HEK293T (cell line): ENCODE data around the gene ARHGAP26.

ENCODE experiments used
- CTCF ChIA-PET: fragments of 350-600 bp; formaldehyde crosslinking; extraction: SDS; loops from one replicate; lab custom pipeline; 2021; ENCODE audit warnings: antibody characterized with exemption, inconsistent platforms; lab: Yijun Ruan, JAX
- POLR2A ChIA-PET: fragments of 350-600 bp; formaldehyde crosslinking; extraction: SDS; loops from one replicate; lab custom pipeline; 2020; ENCODE audit warnings: antibody characterized with exemption, inconsistent platforms; lab: Yijun Ruan, JAX
- DNase-seq: peaks from one replicate; pipeline ENCODE4 v3.0.0; 2012; ENCODE audit warnings: mixed read lengths; ENCODE audit errors: extremely low spot score
- ARNT ChIP-seq: fragments of 450-650 bp; IDR thresholded peaks from 2 replicates; pipeline ENCODE4 v1.6.1; 2017; ENCODE audit warnings: mild to moderate bottlenecking
- BHLHE40 ChIP-seq: fragments of 450-650 bp; IDR thresholded peaks from 2 replicates; pipeline ENCODE4 v1.6.1; 2016; ENCODE audit warnings: mild to moderate bottlenecking, moderate library complexity, borderline replicate concordance
- CTBP1 ChIP-seq: fragments of 450-650 bp; IDR thresholded peaks from 2 replicates; pipeline ENCODE4 v1.6.1; 2016; ENCODE audit warnings: borderline replicate concordance
- ELF4 ChIP-seq: fragments of 450-650 bp; IDR thresholded peaks from 2 replicates; pipeline ENCODE4 v1.6.1; 2017; ENCODE audit warnings: antibody characterized with exemption
- FOXA1 ChIP-seq: fragments of 450-650 bp; IDR thresholded peaks from 2 replicates; pipeline ENCODE4 v1.6.1; 2016; ENCODE audit warnings: mild to moderate bottlenecking
- FOXK2 ChIP-seq: fragments of 450-650 bp; IDR thresholded peaks from 2 replicates; pipeline ENCODE4 v1.6.1; 2016; ENCODE audit warnings: mild to moderate bottlenecking
- FOXM1 ChIP-seq: fragments of 450-650 bp; IDR thresholded peaks from 2 replicates; pipeline ENCODE4 v1.6.1; 2017; ENCODE audit warnings: mild to moderate bottlenecking, borderline replicate concordance
- HDGF ChIP-seq: fragments of 450-650 bp; IDR thresholded peaks from 2 replicates; pipeline ENCODE4 v1.6.1; 2017; ENCODE audit warnings: antibody characterized with exemption, borderline replicate concordance
- L3MBTL2 ChIP-seq: fragments of 450-650 bp; conservative IDR thresholded peaks from 2 replicates; pipeline ENCODE4 v1.6.1; 2016; ENCODE audit warnings: mild to moderate bottlenecking
- LEF1 ChIP-seq: fragments of 450-650 bp; IDR thresholded peaks from 2 replicates; pipeline ENCODE4 v1.6.1; 2017; ENCODE audit warnings: mild to moderate bottlenecking, borderline replicate concordance
- NFRKB ChIP-seq: fragments of 450-650 bp; IDR thresholded peaks from 2 replicates; pipeline ENCODE4 v1.6.1; 2016; ENCODE audit warnings: mild to moderate bottlenecking, moderate library complexity
- SP1 ChIP-seq: fragments of 450-650 bp; IDR thresholded peaks from 2 replicates; pipeline ENCODE4 v1.6.1; 2017
- SUZ12 ChIP-seq: fragments of 450-650 bp; IDR thresholded peaks from 2 replicates; pipeline ENCODE4 v1.6.1; 2016; ENCODE audit warnings: mild to moderate bottlenecking
- TARDBP ChIP-seq: fragments of 450-650 bp; IDR thresholded peaks from 2 replicates; pipeline ENCODE4 v1.6.1; 2016
- ZNF384 ChIP-seq: fragments of 450-650 bp; IDR thresholded peaks from 2 replicates; pipeline ENCODE4 v1.6.1; 2016
- TF ChIP-seq, protein P1 (sequence below): fragments of 450-650 bp; IDR thresholded peaks from 2 replicates; pipeline ENCODE4 v1.6.1; 2016

ARHGAP26 gene

DNA sequence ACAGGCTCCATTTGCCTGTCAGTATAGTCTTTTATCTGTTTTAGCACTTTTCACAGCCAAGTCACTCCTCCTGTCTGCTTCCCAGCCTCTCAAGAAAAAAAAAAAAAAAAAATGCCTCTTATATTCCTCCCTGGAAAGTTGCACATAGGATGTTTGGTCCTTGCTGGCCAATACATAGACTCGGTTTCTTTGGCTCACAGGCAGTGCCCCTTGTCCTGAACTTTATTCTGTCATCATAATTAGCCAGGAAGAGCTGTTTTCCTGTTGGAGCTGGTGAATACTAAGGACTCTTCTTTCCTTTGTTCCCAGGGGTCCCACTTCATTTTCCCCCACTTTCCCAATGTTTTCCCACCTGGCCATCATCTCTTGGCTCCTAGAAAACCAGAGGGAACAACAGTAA lies 442.1 kb downstream of the ARHGAP26 start:
- no peak for DNase-seq
- POLR2A ChIA-PET, result no interaction called here
- CTCF ChIA-PET, result no interaction called here
- TF ChIP-seq CTBP1 (no peak), ZNF384 (no peak), L3MBTL2 (no peak), TARDBP (no peak), FOXM1 (no peak), FOXK2 (no peak), HDGF (no peak), SUZ12 (no peak), FOXA1 (no peak), NFRKB (no peak)
- TF ChIP-seq, protein P1, sequence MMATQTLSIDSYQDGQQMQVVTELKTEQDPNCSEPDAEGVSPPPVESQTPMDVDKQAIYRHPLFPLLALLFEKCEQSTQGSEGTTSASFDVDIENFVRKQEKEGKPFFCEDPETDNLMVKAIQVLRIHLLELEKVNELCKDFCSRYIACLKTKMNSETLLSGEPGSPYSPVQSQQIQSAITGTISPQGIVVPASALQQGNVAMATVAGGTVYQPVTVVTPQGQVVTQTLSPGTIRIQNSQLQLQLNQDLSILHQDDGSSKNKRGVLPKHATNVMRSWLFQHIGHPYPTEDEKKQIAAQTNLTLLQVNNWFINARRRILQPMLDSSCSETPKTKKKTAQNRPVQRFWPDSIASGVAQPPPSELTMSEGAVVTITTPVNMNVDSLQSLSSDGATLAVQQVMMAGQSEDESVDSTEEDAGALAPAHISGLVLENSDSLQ, result no peak

DNA sequence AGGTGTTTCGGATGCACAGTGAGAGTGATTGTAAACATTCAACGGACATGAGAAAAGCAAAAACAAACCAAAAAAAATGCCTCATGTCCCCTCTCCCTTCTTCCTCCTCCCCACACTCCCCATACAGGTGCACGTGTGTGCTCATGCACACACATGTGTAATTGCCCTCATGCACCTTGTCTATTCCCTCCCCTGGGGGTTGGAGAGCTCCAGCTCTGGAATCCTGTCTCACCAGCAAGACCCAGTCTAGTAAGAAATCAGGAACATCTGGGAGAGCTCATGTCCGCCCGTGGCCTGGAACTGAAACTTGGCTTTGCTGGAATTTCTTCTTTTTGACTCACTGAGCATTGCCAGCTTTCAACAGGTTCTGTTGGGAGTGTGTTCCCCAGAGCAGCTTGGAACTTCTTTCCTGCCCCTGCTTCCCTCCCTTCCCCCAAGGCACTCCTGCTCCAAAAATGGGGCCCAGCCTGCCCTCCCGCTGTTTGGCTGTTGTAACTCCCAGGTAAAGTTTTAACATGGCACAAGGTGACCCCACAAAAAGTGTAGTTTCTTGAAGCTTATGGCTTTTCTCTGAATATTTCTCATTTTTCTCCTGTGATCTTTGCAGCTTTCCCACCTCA lies 443.2 kb downstream of the ARHGAP26 start:
- DNase-seq, result no peak
- ChIA-PET POLR2A (no interaction called here), CTCF (no interaction called here)
- TF ChIP-seq CTBP1, result no peak
- TF ChIP-seq LEF1, result no peak
- TF ChIP-seq NFRKB, result no peak
- no peak for TF ChIP-seq L3MBTL2
- TF ChIP-seq, protein P1, result no peak
- TF ChIP-seq SP1, result no peak
- TF ChIP-seq ARNT, result no peak
- TF ChIP-seq FOXM1, result no peak
- TF ChIP-seq BHLHE40, result no peak
- TF ChIP-seq TARDBP, result no peak
- no peak for TF ChIP-seq ZNF384
- TF ChIP-seq FOXK2, result no peak
- no peak for TF ChIP-seq FOXA1
- TF ChIP-seq ELF4, result no peak

DNA sequence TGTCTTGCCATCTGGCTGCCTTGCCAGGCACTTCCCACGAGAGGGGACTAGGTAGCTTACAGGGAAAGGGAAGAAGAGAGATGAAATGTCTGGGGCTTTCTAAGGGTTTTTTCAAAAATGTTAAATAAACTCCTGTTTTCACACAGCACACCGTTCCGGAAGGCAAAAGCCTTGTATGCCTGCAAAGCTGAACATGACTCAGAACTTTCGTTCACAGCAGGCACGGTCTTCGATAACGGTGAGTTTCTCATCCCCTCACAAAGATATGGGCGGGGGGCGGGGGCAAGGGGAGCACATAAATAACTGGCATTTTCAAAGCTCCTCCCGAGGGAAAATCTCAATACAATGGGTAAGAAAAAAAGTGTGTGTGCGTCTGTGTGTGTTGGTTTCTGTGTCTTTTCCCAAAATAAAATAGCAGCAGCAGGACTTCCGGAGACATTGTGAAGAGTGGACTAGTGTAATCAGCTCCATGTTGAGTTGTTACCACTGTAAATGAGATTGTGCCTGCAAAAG lies 443.7 kb downstream of the ARHGAP26 start:
- no peak for TF ChIP-seq TARDBP
- no peak for TF ChIP-seq ARNT
- TF ChIP-seq, protein P1, result no peak
- no peak for TF ChIP-seq L3MBTL2
- TF ChIP-seq FOXA1, result no peak
- TF ChIP-seq BHLHE40, result no peak
- TF ChIP-seq FOXM1, result no peak
- TF ChIP-seq SUZ12, result no peak
- TF ChIP-seq FOXK2, result no peak
- TF ChIP-seq CTBP1, result no peak
- TF ChIP-seq ELF4, result no peak
- TF ChIP-seq NFRKB, result no peak
- no peak for TF ChIP-seq HDGF
- no peak for TF ChIP-seq SP1
- no peak for TF ChIP-seq LEF1
- no peak for TF ChIP-seq ZNF384
- CTCF ChIA-PET, result no interaction called here
- POLR2A ChIA-PET, result no interaction called here
- DNase-seq, result no peak

DNA sequence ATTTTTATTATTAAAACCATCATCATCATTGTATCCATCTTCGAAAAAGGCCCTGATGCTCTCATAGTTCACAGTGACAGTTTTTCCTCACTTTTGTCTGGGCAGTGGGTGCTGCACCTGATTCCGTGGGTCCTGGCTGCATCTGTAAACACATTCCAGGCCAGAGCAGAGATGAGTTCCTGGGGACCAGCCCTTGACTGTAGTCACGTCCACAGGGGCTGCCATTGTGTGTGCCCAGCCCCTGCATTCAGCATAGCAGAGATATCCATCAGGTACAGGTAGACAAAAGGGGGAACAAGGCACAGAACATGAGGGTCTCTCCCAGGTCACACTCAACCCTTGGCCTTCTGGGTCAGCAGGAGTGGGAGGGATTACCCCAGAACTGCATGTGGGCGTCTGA lies 444.3 kb downstream of the ARHGAP26 start:
- CTCF ChIA-PET, result no interaction called here
- TF ChIP-seq FOXM1 (no peak), BHLHE40 (no peak), TARDBP (no peak), LEF1 (no peak), SUZ12 (no peak), CTBP1 (no peak), ARNT (no peak), ZNF384 (no peak), NFRKB (no peak), L3MBTL2 (no peak), ELF4 (no peak)
- TF ChIP-seq, protein P1, result no peak
- no peak for DNase-seq
- POLR2A ChIA-PET, result no interaction called here

DNA sequence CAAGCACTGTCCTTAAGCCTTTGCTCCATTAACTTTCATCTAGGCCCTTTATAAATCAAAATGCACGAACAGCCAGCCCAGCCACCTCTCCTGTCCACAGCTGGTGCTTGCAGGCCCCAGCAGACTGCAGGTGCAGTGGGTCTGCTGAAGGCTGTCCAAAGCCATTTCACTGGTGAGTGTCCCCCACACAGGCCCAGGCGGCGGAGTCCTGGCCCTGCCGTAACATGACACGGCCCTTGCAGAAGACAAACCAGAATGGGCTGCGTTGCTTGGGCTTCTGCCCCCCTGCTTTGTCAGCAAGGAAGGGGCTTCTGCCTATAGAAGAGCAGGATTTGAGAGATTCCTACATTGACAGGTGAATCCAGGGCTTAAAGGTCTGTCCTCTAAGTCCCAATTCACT lies 444.7 kb downstream of the ARHGAP26 start:
- DNase-seq, result no peak
- POLR2A ChIA-PET, result no interaction called here
- no peak for TF ChIP-seq SUZ12
- TF ChIP-seq ARNT, result no peak
- TF ChIP-seq FOXM1, result no peak
- TF ChIP-seq NFRKB, result no peak
- TF ChIP-seq BHLHE40, result no peak
- TF ChIP-seq TARDBP, result no peak
- no peak for TF ChIP-seq FOXK2
- TF ChIP-seq SP1, result no peak
- TF ChIP-seq, protein P1, result no peak
- TF ChIP-seq ZNF384, result no peak
- no peak for TF ChIP-seq LEF1
- no peak for TF ChIP-seq L3MBTL2
- CTCF ChIA-PET, result no interaction called here
